Activated CD4-positive, alpha-beta T cell treated with anti-CD3 and anti-CD28 coated beads, Interleukin-2, amount 10 ng/mL, durations not matched to agents 24 days and 14 days (primary cell): ENCODE data around the gene ATP6V1G2. TPM values are rescaled to one million over a fixed set of nuclear protein-coding genes. Genes with fewer than 3 reads are reported as not detected.

Source experiments
- total RNA-seq: library from RNA; stranded (reverse); gene quantifications from 2 replicates; pipeline ENCODE4 v1.2.3, GENCODE V29; 2022

The ATP6V1G2 gene
- total RNA-seq, 1 donor from 2014 or later: 0.89 TPM

Other genes starting within 250 kb of the ATP6V1G2 start
- 3,406 and 3,483 TPM in 2 replicates for gene HLA-B, start 189.4 kb downstream of the ATP6V1G2 start, total RNA-seq
- gene MICA, start 143.0 kb downstream of the ATP6V1G2 start, total RNA-seq: 6.5 and 7.3 TPM in 2 replicates
- 32.8 and 35.5 TPM in 2 replicates for gene MICB, start 48.5 kb downstream of the ATP6V1G2 start, total RNA-seq
- gene MCCD1, start 17.6 kb downstream of the ATP6V1G2 start, total RNA-seq: not detected in 2 replicates
- 696 and 720 TPM in 2 replicates for gene DDX39B, start 4.6 kb downstream of the ATP6V1G2 start, total RNA-seq
- gene NFKBIL1, start 1.0 kb upstream of the ATP6V1G2 start, total RNA-seq: 14.8 and 16.2 TPM in 2 replicates
- 622 and 631 TPM in 2 replicates for gene LTA, start 25.7 kb upstream of the ATP6V1G2 start, total RNA-seq
- 294 and 303 TPM in 2 replicates for gene TNF, start 29.0 kb upstream of the ATP6V1G2 start, total RNA-seq
- gene LTB, start 35.8 kb upstream of the ATP6V1G2 start, total RNA-seq: 134 and 136 TPM in 2 replicates
- 42.6 and 46.4 TPM in 2 replicates for gene LST1, start 39.7 kb upstream of the ATP6V1G2 start, total RNA-seq
- 12.2 and 14.5 TPM in 2 replicates for gene NCR3, start 46.4 kb upstream of the ATP6V1G2 start, total RNA-seq
- gene AIF1, start 68.6 kb upstream of the ATP6V1G2 start, total RNA-seq: 68.2 and 69.6 TPM in 2 replicates
- 290 and 303 TPM in 2 replicates for gene PRRC2A, start 74.1 kb upstream of the ATP6V1G2 start, total RNA-seq
- gene BAG6, start 106.1 kb upstream of the ATP6V1G2 start, total RNA-seq: 324 and 342 TPM in 2 replicates
- gene APOM, start 109.3 kb upstream of the ATP6V1G2 start, total RNA-seq: 2.5 and 3.4 TPM in 2 replicates
- 16.8 and 17.9 TPM in 2 replicates for gene C6orf47, start 114.2 kb upstream of the ATP6V1G2 start, total RNA-seq
- 32.9 and 33.6 TPM in 2 replicates for gene GPANK1, start 118.4 kb upstream of the ATP6V1G2 start, total RNA-seq
- 288 and 302 TPM in 2 replicates for gene CSNK2B, start 119.5 kb upstream of the ATP6V1G2 start, total RNA-seq
- gene LY6G5B, start 123.4 kb upstream of the ATP6V1G2 start, total RNA-seq: 32.8 and 33.5 TPM in 2 replicates
- gene LY6G5C, start 134.5 kb upstream of the ATP6V1G2 start, total RNA-seq: 4.1 and 4.9 TPM in 2 replicates
- gene ABHD16A, start 156.7 kb upstream of the ATP6V1G2 start, total RNA-seq: 43.1 and 44.7 TPM in 2 replicates
- gene LY6G6F, start 160.3 kb upstream of the ATP6V1G2 start, total RNA-seq: not detected in 2 replicates
- not detected in 2 replicates for gene LY6G6D, start 168.7 kb upstream of the ATP6V1G2 start, total RNA-seq
- gene LY6G6C, start 175.1 kb upstream of the ATP6V1G2 start, total RNA-seq: not detected in 2 replicates
- gene MPIG6B, start 176.8 kb upstream of the ATP6V1G2 start, total RNA-seq: not detected in 2 replicates
- gene DDAH2, start 182.7 kb upstream of the ATP6V1G2 start, total RNA-seq: 4.8 and 5.6 TPM in 2 replicates
- 385 TPM in 2 replicates for gene CLIC1, start 189.9 kb upstream of the ATP6V1G2 start, total RNA-seq
- 87.8 and 99.6 TPM in 2 replicates for gene MSH5, start 193.4 kb upstream of the ATP6V1G2 start, total RNA-seq
- 15.0 and 17.7 TPM in 2 replicates for gene SAPCD1, start 216.0 kb upstream of the ATP6V1G2 start, total RNA-seq
- 3.0 and 3.2 TPM in 2 replicates for gene VWA7, start 230.7 kb upstream of the ATP6V1G2 start, total RNA-seq
- 173 and 181 TPM in 2 replicates for gene VARS1, start 249.1 kb upstream of the ATP6V1G2 start, total RNA-seq